HepG2 (cell line): ENCODE data around the gene VSIG2. TPM values are rescaled to one million over a fixed set of nuclear protein-coding genes. Genes with fewer than 3 reads are reported as not detected.

ENCODE experiments used
- CEBPG ChIP-seq: IDR thresholded peaks from 2 replicates; pipeline ENCODE4 v1.6.1; 2016
- HOXA3 ChIP-seq: sonication (generic); formaldehyde crosslinking; IDR thresholded peaks from 2 replicates; pipeline ENCODE4 v1.5.0; 2020; ENCODE audit warnings: missing genetic modification reagents
- MAX ChIP-seq: IDR thresholded peaks from 2 replicates; pipeline ENCODE4 v1.6.1; 2012; ENCODE audit warnings: inconsistent platforms
- PLSCR1 ChIP-seq: sonication (generic); formaldehyde crosslinking; IDR thresholded peaks from 2 replicates; pipeline ENCODE4 v1.5.0; 2020; ENCODE audit warnings: missing genetic modification reagents, mild to moderate bottlenecking, borderline replicate concordance
- SP4 ChIP-seq: sonication (generic); formaldehyde crosslinking; IDR thresholded peaks from 2 replicates; pipeline ENCODE4 v1.8.1; 2023; ENCODE audit warnings: mild to moderate bottlenecking, missing genetic modification reagents
- SRSF4 ChIP-seq: fragments of 200-400 bp; formaldehyde crosslinking; IDR thresholded peaks from one replicate; pipeline ENCODE4 v1.6.1; 2018; ENCODE audit warnings: mild to moderate bottlenecking, low read depth, low read length, moderate library complexity; ENCODE audit not compliant: poor library complexity, severe bottlenecking
- TAF15 ChIP-seq: fragments of 200-400 bp; formaldehyde crosslinking; IDR thresholded peaks from one replicate; pipeline ENCODE4 v1.6.1; 2018; ENCODE audit warnings: mild to moderate bottlenecking, low read depth, low read length; ENCODE audit not compliant: poor library complexity, severe bottlenecking
- TOE1 ChIP-seq: sonication (generic); formaldehyde crosslinking; IDR thresholded peaks from 2 replicates; pipeline ENCODE4 v1.4.0; 2020; ENCODE audit warnings: mild to moderate bottlenecking, missing genetic modification reagents
- ZFP36 ChIP-seq: fragments of 150-350 bp; IDR thresholded peaks from 2 replicates; pipeline ENCODE4 v1.6.1; 2018; ENCODE audit warnings: borderline replicate concordance, low read length, low read depth; ENCODE audit not compliant: partially characterized antibody
- ZKSCAN8 ChIP-seq: IDR thresholded peaks from 2 replicates; pipeline ENCODE4 v1.6.1; 2016; ENCODE audit warnings: borderline replicate concordance, missing genetic modification reagents, missing compliant biosample characterization
- ZMYM2 ChIP-seq: sonication (generic); formaldehyde crosslinking; IDR thresholded peaks from 2 replicates; pipeline ENCODE4 v1.8.0; 2022; ENCODE audit warnings: mild to moderate bottlenecking, missing genetic modification reagents
- ZNF235 ChIP-seq: sonication (generic); formaldehyde crosslinking; IDR thresholded peaks from 2 replicates; pipeline ENCODE4 v1.8.1; 2023; ENCODE audit warnings: mild to moderate bottlenecking, missing genetic modification reagents, borderline replicate concordance
- ZNF44 ChIP-seq: sonication (generic); formaldehyde crosslinking; IDR thresholded peaks from 2 replicates; pipeline ENCODE4 v1.5.1; 2020; ENCODE audit warnings: mild to moderate bottlenecking, missing genetic modification reagents
- ZNF451 ChIP-seq: sonication (generic); formaldehyde crosslinking; IDR thresholded peaks from 2 replicates; pipeline ENCODE4 v1.5.0; 2020; ENCODE audit warnings: mild to moderate bottlenecking, missing genetic modification reagents
- ZNF496 ChIP-seq: sonication (generic); formaldehyde crosslinking; IDR thresholded peaks from 2 replicates; pipeline ENCODE4 v1.8.1; 2023; ENCODE audit warnings: mild to moderate bottlenecking, moderate library complexity, missing genetic modification reagents; ENCODE audit not compliant: insufficient replicate concordance
- ZNF556 ChIP-seq: sonication (generic); formaldehyde crosslinking; IDR thresholded peaks from 2 replicates; pipeline ENCODE4 v1.4.0; 2020; ENCODE audit warnings: mild to moderate bottlenecking, missing genetic modification reagents, borderline replicate concordance
- polyA plus RNA-seq, 8 experiments: library from polyadenylated mRNA; depleted of rRNA in 3 of 8; stranded (reverse) in 7 of 8; unstranded in 1 of 8; fragments of >200 nt; fragmentation: Illumina TruSeq in 4 of 8; extraction: Trizol in 4 of 8; gene quantifications; 2 replicates each; pipeline versions ENCODE4 v1.2.1 to v1.2.3, GENCODE V29; 2011 to 2016; ENCODE audit warnings: low read depth in 4 of 8, missing spikeins in 1 of 8, mixed read lengths in 1 of 8; ENCODE audit not compliant: insufficient read depth in 1 of 8
- total RNA-seq, 5 experiments: library from RNA; depleted of rRNA; stranded (reverse); fragments of >200 nt; fragmentation: Illumina TruSeq; extraction: Trizol; gene quantifications; 2 replicates each; pipeline ENCODE4 v1.2.3, GENCODE V29; 2016; ENCODE audit warnings: low read depth in 1 of 5
- TF ChIP-seq, protein P1 (sequence below): sonication (generic); formaldehyde crosslinking; IDR thresholded peaks from 2 replicates; pipeline ENCODE4 v1.4.0; 2020; ENCODE audit warnings: missing genetic modification reagents
- TF ChIP-seq, protein P2 (sequence below): IDR thresholded peaks from 2 replicates; pipeline ENCODE4 v1.6.1; 2016; ENCODE audit warnings: low read depth, missing genetic modification reagents, missing compliant biosample characterization
- TF ChIP-seq, protein P3 (sequence below): sonication (generic); IDR thresholded peaks from 2 replicates; pipeline ENCODE4 v1.6.1; 2016; ENCODE audit warnings: low read depth, borderline replicate concordance

Gene VSIG2
- total and polyA plus RNA-seq, 2 of the 13 experiments (the other 11 are each of a cell fraction or from before 2014, with no cell fraction given), result 0.80 to 2.7 TPM

DNA sequence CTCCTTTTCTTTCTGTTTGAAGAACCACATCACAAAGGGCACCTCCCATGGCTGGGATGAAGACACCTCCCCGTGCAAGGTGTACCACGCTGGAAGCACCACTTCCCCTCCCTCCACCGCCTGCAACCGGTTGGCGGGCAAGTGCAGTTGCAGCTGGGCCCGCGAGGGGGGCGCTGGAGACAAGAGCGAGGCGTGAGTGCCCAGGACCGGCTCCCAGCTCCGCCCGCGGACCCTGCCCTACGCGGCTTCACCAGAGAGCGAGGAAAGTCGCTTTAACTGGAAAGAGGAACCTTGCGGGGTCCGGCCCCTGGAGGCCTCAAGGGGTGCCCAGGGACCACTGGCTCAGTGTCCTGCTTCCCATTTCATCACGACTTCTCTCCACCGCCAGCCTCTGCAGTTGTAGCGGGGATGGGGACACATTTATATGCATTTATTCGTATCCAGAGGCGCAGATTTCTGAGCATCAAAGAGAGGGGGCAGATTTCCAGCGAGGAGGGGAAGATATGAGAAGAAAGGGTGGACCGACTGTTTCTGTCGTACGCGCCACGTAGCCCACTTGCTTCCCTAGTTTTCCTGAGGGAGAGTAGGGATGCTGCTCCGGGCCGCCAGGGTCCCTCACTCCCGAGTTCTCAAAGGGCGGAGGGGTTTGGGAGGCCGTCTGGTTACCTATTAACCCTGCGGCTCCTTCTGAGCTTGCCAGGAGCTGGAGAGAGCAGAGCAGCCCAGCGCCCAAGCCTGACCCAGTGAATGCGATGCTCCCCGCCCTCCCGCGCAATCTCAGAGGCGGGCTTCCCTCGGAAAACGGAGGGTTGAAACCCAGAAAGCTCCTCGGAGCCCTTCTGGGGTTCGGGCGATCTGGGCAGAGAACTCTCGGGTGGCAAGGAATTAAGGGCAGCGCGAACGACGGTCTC lies 6.6 kb upstream of the VSIG2 start (continued):
- TF ChIP-seq PLSCR1 (CRISPR knock-in tag) (no peak), ZNF44 (CRISPR knock-in tag) (peak; percentile 76; the same call in 1 of the 2 replicates), TAF15 (no peak), ZKSCAN8 (CRISPR knock-in tag) (0 out of 2 replicates have a peak, but pooled peaks have one; percentile 33), ZNF496 (CRISPR knock-in tag) (no peak), ZMYM2 (CRISPR knock-in tag) (0 out of 2 replicates have a peak, but pooled peaks have one; percentile 37), MAX (peak; percentile 66), TOE1 (CRISPR knock-in tag) (no peak), SRSF4 (no peak), SP4 (CRISPR knock-in tag) (no peak; the same call in 1 of the 2 replicates), HOXA3 (CRISPR knock-in tag) (peak; percentile 42), CEBPG (peak; percentile 45; the same call in 1 of the 2 replicates), ZNF451 (CRISPR knock-in tag) (no peak), ZNF235 (CRISPR knock-in tag) (no peak), ZFP36 (no peak), ZNF556 (no peak)
- TF ChIP-seq, protein P1, sequence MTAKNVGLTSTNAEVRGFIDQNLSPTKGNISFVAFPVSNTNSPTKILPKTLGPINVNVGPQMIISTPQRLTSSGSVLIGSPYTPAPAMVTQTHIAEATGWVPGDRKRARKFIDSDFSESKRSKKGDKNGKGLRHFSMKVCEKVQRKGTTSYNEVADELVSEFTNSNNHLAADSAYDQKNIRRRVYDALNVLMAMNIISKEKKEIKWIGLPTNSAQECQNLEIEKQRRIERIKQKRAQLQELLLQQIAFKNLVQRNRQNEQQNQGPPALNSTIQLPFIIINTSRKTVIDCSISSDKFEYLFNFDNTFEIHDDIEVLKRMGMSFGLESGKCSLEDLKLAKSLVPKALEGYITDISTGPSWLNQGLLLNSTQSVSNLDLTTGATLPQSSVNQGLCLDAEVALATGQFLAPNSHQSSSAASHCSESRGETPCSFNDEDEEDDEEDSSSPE (CRISPR knock-in tag), result peak; percentile 58; the same call in 1 of the 2 replicates
- TF ChIP-seq, protein P2, sequence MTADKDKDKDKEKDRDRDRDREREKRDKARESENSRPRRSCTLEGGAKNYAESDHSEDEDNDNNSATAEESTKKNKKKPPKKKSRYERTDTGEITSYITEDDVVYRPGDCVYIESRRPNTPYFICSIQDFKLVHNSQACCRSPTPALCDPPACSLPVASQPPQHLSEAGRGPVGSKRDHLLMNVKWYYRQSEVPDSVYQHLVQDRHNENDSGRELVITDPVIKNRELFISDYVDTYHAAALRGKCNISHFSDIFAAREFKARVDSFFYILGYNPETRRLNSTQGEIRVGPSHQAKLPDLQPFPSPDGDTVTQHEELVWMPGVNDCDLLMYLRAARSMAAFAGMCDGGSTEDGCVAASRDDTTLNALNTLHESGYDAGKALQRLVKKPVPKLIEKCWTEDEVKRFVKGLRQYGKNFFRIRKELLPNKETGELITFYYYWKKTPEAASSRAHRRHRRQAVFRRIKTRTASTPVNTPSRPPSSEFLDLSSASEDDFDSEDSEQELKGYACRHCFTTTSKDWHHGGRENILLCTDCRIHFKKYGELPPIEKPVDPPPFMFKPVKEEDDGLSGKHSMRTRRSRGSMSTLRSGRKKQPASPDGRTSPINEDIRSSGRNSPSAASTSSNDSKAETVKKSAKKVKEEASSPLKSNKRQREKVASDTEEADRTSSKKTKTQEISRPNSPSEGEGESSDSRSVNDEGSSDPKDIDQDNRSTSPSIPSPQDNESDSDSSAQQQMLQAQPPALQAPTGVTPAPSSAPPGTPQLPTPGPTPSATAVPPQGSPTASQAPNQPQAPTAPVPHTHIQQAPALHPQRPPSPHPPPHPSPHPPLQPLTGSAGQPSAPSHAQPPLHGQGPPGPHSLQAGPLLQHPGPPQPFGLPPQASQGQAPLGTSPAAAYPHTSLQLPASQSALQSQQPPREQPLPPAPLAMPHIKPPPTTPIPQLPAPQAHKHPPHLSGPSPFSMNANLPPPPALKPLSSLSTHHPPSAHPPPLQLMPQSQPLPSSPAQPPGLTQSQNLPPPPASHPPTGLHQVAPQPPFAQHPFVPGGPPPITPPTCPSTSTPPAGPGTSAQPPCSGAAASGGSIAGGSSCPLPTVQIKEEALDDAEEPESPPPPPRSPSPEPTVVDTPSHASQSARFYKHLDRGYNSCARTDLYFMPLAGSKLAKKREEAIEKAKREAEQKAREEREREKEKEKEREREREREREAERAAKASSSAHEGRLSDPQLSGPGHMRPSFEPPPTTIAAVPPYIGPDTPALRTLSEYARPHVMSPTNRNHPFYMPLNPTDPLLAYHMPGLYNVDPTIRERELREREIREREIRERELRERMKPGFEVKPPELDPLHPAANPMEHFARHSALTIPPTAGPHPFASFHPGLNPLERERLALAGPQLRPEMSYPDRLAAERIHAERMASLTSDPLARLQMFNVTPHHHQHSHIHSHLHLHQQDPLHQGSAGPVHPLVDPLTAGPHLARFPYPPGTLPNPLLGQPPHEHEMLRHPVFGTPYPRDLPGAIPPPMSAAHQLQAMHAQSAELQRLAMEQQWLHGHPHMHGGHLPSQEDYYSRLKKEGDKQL (CRISPR knock-in tag), result no peak
- TF ChIP-seq, protein P3, sequence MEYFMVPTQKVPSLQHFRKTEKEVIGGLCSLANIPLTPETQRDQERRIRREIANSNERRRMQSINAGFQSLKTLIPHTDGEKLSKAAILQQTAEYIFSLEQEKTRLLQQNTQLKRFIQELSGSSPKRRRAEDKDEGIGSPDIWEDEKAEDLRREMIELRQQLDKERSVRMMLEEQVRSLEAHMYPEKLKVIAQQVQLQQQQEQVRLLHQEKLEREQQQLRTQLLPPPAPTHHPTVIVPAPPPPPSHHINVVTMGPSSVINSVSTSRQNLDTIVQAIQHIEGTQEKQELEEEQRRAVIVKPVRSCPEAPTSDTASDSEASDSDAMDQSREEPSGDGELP, result peak; percentile 31; the same call in 1 of the 2 replicates
